H9 (cell line): Measurements from ENCODE around the gene EPHA2. TPM values are rescaled to one million over a fixed set of nuclear protein-coding genes. Genes with fewer than 3 reads are reported as not detected.

Experiments
- DNase-seq: peaks from one replicate; pipeline ENCODE4 v3.0.0-alpha.2; 2017
- H2AFZ ChIP-seq: one replicate; pipeline ENCODE4 v1.6.1; 2013; ENCODE audit warnings: mild to moderate bottlenecking, low read length, control low read depth, moderate library complexity
- H2AK5ac ChIP-seq: 2 replicates; pipeline ENCODE4 v1.6.1; 2013; ENCODE audit warnings: low read length, control low read depth, mixed read lengths; ENCODE audit not compliant: insufficient read length
- H2BK120ac ChIP-seq: one replicate; pipeline ENCODE4 v1.6.1; 2013; ENCODE audit warnings: low read depth, mild to moderate bottlenecking, low read length, control low read depth, inconsistent platforms; ENCODE audit not compliant: poor library complexity, severe bottlenecking
- H2BK12ac ChIP-seq: 2 replicates; pipeline ENCODE4 v1.6.1; 2013; ENCODE audit warnings: low read length, control low read depth, mixed read lengths, low read depth; ENCODE audit not compliant: insufficient read length
- H2BK15ac ChIP-seq: 2 replicates; pipeline ENCODE4 v1.6.1; 2013; ENCODE audit warnings: low read depth, low read length, control low read depth
- H2BK20ac ChIP-seq: one replicate; pipeline ENCODE4 v1.6.1; 2013; ENCODE audit warnings: low read depth, mild to moderate bottlenecking, low read length, control low read depth, inconsistent platforms; ENCODE audit not compliant: poor library complexity, severe bottlenecking
- H2BK5ac ChIP-seq: 2 replicates; pipeline ENCODE4 v1.6.1; 2013; ENCODE audit warnings: low read length, control low read depth, mixed read lengths; ENCODE audit not compliant: insufficient read length
- H3K14ac ChIP-seq: 2 replicates; pipeline ENCODE4 v1.6.1; 2013; ENCODE audit warnings: low read length, control low read depth; ENCODE audit not compliant: insufficient read depth
- H3K18ac ChIP-seq: 2 replicates; pipeline ENCODE4 v1.6.1; 2013; ENCODE audit warnings: low read depth, mild to moderate bottlenecking, mixed read lengths, low read length, control low read depth; ENCODE audit not compliant: insufficient read length
- H3K23ac ChIP-seq: 2 replicates; pipeline ENCODE4 v1.6.1; 2013; ENCODE audit warnings: low read length, control low read depth, mixed read lengths, low read depth; ENCODE audit not compliant: insufficient read length
- H3K23me2 ChIP-seq: 2 replicates; pipeline ENCODE4 v1.6.1; 2013; ENCODE audit warnings: low read depth, mild to moderate bottlenecking, mixed read lengths, low read length, control low read depth; ENCODE audit not compliant: insufficient read length, poor library complexity, severe bottlenecking
- H3K27ac ChIP-seq: 2 replicates; pipeline ENCODE4 v1.5.1; 2013; ENCODE audit warnings: low read length, control low read depth, mixed read lengths, low read depth; ENCODE audit not compliant: insufficient read length
- H3K27me3 ChIP-seq: 2 replicates; pipeline ENCODE4 v1.6.1; 2013; ENCODE audit warnings: low read length, control low read depth, inconsistent platforms; ENCODE audit not compliant: insufficient read depth
- H3K4ac ChIP-seq: 2 replicates; pipeline ENCODE4 v1.6.1; 2013; ENCODE audit warnings: low read depth, mild to moderate bottlenecking, control low read depth, inconsistent platforms, low read length, moderate library complexity
- H3K4me1 ChIP-seq: 2 replicates; pipeline ENCODE4 v1.6.1; 2013; ENCODE audit warnings: low read length, control low read depth, inconsistent platforms; ENCODE audit not compliant: insufficient read depth
- H3K4me2 ChIP-seq: 2 replicates; pipeline ENCODE4 v1.6.1; 2013; ENCODE audit warnings: low read length, control low read depth, mixed read lengths; ENCODE audit not compliant: insufficient read length, insufficient read depth
- H3K56ac ChIP-seq: 2 replicates; pipeline ENCODE4 v1.6.1; 2013; ENCODE audit warnings: low read depth, mild to moderate bottlenecking, mixed read lengths, low read length, control low read depth; ENCODE audit not compliant: insufficient read length
- H3K79me1 ChIP-seq: 2 replicates; pipeline ENCODE4 v1.6.1; 2013; ENCODE audit warnings: low read depth, mild to moderate bottlenecking, moderate library complexity, low read length, control low read depth, inconsistent platforms; ENCODE audit not compliant: insufficient read depth, poor library complexity, severe bottlenecking
- H3K79me2 ChIP-seq: 2 replicates; pipeline ENCODE4 v1.6.1; 2013; ENCODE audit warnings: low read length, control low read depth, inconsistent platforms; ENCODE audit not compliant: insufficient read depth
- H3K9ac ChIP-seq: 2 replicates; pipeline ENCODE4 v1.6.1; 2013; ENCODE audit warnings: low read length, control low read depth, mixed read lengths; ENCODE audit not compliant: insufficient read length; ENCODE audit errors: extremely low read depth
- H3K9me3 ChIP-seq: one replicate; pipeline ENCODE4 v1.6.1; 2013; ENCODE audit warnings: low read depth, low read length, inconsistent platforms; ENCODE audit not compliant: control insufficient read depth
- H3T11ph ChIP-seq: one replicate; pipeline ENCODE4 v1.6.1; 2013; ENCODE audit warnings: mild to moderate bottlenecking, low read length, control low read depth, inconsistent platforms
- H4K20me1 ChIP-seq: one replicate; pipeline ENCODE4 v1.6.1; 2013; ENCODE audit not compliant: control insufficient read depth, insufficient read length, insufficient read depth
- H4K5ac ChIP-seq: 2 replicates; pipeline ENCODE4 v1.6.1; 2013; ENCODE audit warnings: low read depth, mild to moderate bottlenecking, mixed read lengths, low read length, control low read depth; ENCODE audit not compliant: insufficient read length
- H4K8ac ChIP-seq: replicated peaks from 2 replicates; pipeline ENCODE4 v1.6.1; 2013; ENCODE audit warnings: low read length, control low read depth, mixed read lengths, low read depth; ENCODE audit not compliant: insufficient read length
- H4K91ac ChIP-seq: 2 replicates; pipeline ENCODE4 v1.6.1; 2013; ENCODE audit warnings: low read depth, mild to moderate bottlenecking, moderate library complexity, mixed read lengths, low read length, control low read depth; ENCODE audit not compliant: insufficient read length
- H3K27ac Mint-ChIP-seq, 3 experiments: 2 replicates in 2 of 3; 3 replicates in 1 of 3; pipeline ENCODE4 v1.8.0; 2020 to 2021; ENCODE audit warnings: mixed read lengths in 3 of 3, mild to moderate bottlenecking in 1 of 3, moderate library complexity in 1 of 3
- H3K27me3 Mint-ChIP-seq: 2 replicates; pipeline ENCODE4 v1.8.0; 2021; ENCODE audit warnings: low read depth, mild to moderate bottlenecking, moderate library complexity, mixed read lengths
- H3K36me3 Mint-ChIP-seq, 3 experiments: 2 replicates in 2 of 3; 3 replicates in 1 of 3; pipeline ENCODE4 v1.8.0; 2020 to 2021; ENCODE audit warnings: low read depth in 3 of 3, mixed read lengths in 3 of 3; ENCODE audit not compliant: insufficient read depth in 1 of 3
- H3K4me1 Mint-ChIP-seq, 2 experiments: 2 replicates each; pipeline ENCODE4 v1.8.0; 2020; ENCODE audit warnings: mixed read lengths in 2 of 2
- H3K4me3 Mint-ChIP-seq, 2 experiments: 2 replicates in 1 of 2; 3 replicates in 1 of 2; pipeline ENCODE4 v1.8.0; 2020 to 2021; ENCODE audit warnings: mild to moderate bottlenecking in 2 of 2, mixed read lengths in 2 of 2, moderate library complexity in 1 of 2
- H3K9me3 Mint-ChIP-seq, 2 experiments: 2 replicates in 1 of 2; 3 replicates in 1 of 2; pipeline ENCODE4 v1.8.0; 2020; ENCODE audit warnings: mild to moderate bottlenecking in 2 of 2, mixed read lengths in 2 of 2, moderate library complexity in 1 of 2
- WGBS: extraction: QIAGEN DNeasy Blood & Tissue Kit; methylation state at CpG from one replicate; pipeline ENCODE4 v1.1.7; 2013; ENCODE audit warnings: missing lambda C conversion rate, low lambda C conversion rate, mixed read lengths; ENCODE audit not compliant: insufficient read length; ENCODE audit errors: extremely low coverage; 5-methylcytosine and 5-hydroxymethylcytosine counted together
- total RNA-seq: library from RNA; stranded (reverse); gene quantifications from 2 replicates; pipeline ENCODE4 v1.2.1, GENCODE V29; 2021
- TF ChIP-seq, protein P1 (sequence below): fragments of 200-600 bp; sonication (generic); conservative IDR thresholded peaks from 3 replicates; pipeline ENCODE4 v1.8.0; 2021; ENCODE audit warnings: antibody characterized with exemption, mild to moderate bottlenecking

Gene EPHA2
- total RNA-seq, 1 experiment from 2014 or later: 33.1 TPM

DNA sequence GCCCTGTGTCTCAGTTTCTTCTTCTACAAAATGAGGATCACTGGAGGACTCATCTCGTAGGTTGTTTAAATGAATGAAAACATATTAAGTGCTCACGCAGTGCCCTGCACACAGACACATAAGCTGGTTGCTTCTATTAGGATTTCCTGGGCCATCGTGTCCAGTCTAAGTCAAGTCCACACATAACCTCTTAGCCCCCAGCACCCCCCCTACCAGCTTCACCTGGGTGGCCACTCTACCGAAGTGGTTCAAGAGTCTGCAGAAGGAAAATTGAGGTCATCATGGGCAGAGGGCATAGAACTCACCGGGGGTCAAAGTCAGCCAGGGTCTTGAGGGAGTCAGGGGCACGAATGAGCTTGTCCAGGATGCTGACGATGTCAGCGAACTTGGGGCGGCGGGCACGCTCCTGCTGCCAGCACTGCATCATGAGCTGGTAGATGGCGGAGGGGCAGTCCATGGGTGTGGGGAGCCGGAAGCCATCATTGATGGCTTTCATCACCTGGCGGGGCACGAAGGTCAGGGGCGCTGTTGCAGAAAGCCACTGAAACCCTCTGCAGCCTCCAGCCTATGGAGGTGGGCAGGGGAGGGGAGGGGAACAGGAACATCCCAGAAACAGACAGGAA lies 25.8 kb downstream of the EPHA2 start:
- no peak overlapping the region for H3K27ac ChIP-seq
- H3K9me3 Mint-ChIP-seq: no peaks in the 10 kb centered on the region
- no peak overlapping the region for H2BK120ac ChIP-seq
- TF ChIP-seq, protein P1, sequence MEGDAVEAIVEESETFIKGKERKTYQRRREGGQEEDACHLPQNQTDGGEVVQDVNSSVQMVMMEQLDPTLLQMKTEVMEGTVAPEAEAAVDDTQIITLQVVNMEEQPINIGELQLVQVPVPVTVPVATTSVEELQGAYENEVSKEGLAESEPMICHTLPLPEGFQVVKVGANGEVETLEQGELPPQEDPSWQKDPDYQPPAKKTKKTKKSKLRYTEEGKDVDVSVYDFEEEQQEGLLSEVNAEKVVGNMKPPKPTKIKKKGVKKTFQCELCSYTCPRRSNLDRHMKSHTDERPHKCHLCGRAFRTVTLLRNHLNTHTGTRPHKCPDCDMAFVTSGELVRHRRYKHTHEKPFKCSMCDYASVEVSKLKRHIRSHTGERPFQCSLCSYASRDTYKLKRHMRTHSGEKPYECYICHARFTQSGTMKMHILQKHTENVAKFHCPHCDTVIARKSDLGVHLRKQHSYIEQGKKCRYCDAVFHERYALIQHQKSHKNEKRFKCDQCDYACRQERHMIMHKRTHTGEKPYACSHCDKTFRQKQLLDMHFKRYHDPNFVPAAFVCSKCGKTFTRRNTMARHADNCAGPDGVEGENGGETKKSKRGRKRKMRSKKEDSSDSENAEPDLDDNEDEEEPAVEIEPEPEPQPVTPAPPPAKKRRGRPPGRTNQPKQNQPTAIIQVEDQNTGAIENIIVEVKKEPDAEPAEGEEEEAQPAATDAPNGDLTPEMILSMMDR: no peak
- H3K79me1 ChIP-seq: no peaks in the 10 kb centered on the region
- H3K14ac ChIP-seq: no peak overlapping the region
- peak overlapping the region in 1 of 3 experiments; percentile 78; a peak in 2 of 7 replicates for H3K27ac Mint-ChIP-seq
- H4K91ac ChIP-seq: no peak overlapping the region
- no peak overlapping the region for H4K5ac ChIP-seq
- WGBS: no CpG with 5 or more reads among the region's 16 CpGs
- no peaks in the 10 kb centered on the region for H4K20me1 ChIP-seq
- no peaks in the 10 kb centered on the region for H3K27me3 Mint-ChIP-seq
- DNase-seq: no peak
- H3K9me3 ChIP-seq: no peaks in the 10 kb centered on the region
- H3K27me3 ChIP-seq: no peaks in the 10 kb centered on the region
- H4K8ac ChIP-seq: no peak overlapping the region
- H2AK5ac ChIP-seq: no peak overlapping the region
- H3K4me1 ChIP-seq: no peaks in the 10 kb centered on the region
- no peak overlapping the region for H3K56ac ChIP-seq
- H2BK20ac ChIP-seq: no peak overlapping the region
- no peak overlapping the region for H3K23ac ChIP-seq
- no peak overlapping the region for H3K4ac ChIP-seq
- no peak overlapping the region for H3T11ph ChIP-seq
- H2BK12ac ChIP-seq: no peak overlapping the region
- no peak overlapping the region for H2BK5ac ChIP-seq
- H2BK15ac ChIP-seq: no peak overlapping the region
- H3K4me1 Mint-ChIP-seq: no peaks in the 10 kb centered on the region; a peak in 1 of 4 replicates
- H3K36me3 Mint-ChIP-seq: peaks cover 39 to 83% (median 54%) of the 10 kb centered on the region in 3 experiments
- H3K79me2 ChIP-seq: no peaks in the 10 kb centered on the region
- H3K4me2 ChIP-seq: no peak overlapping the region
- no peak overlapping the region for H2AFZ ChIP-seq
- no peak overlapping the region for H3K4me3 Mint-ChIP-seq
- no peaks in the 10 kb centered on the region for H3K23me2 ChIP-seq
- H3K18ac ChIP-seq: no peak overlapping the region
- no peak overlapping the region for H3K9ac ChIP-seq
